ENCODE results near the gene ANTXR1. TPM values are rescaled to one million over a fixed set of nuclear protein-coding genes. Genes with fewer than 3 reads are reported as not detected.
A peak's percentile ranks its signal among the peaks of the same experiment; 100 is the strongest.

ANTXR1 gene
- total RNA-seq, 1 experiment from 2014 or later = 12.4 TPM

- Histone ChIP-seq H3K27me3 (ENCODE audit: control insufficient read depth, insufficient read depth, low read length) (no peaks in the 10 kb centered on the region), H3K36me3 (replicated peaks; ENCODE audit: control insufficient read depth, insufficient read depth, low read length) (no peaks in the 10 kb centered on the region), H3K4me3 (ENCODE audit: insufficient read depth, low read depth, low read length) (no peak overlapping the region)
- DNase-seq = no peak
Observed at GRCh38 chr2:69196327-69197117, 183.5 kb downstream of the ANTXR1 start.

- no peak for DNase-seq
- H3K27me3 ChIP-seq (ENCODE audit: control insufficient read depth, insufficient read depth, low read length) = no peaks in the 10 kb centered on the region
- no peaks in the 10 kb centered on the region for H3K36me3 ChIP-seq (replicated peaks; ENCODE audit: control insufficient read depth, insufficient read depth, low read length)
- H3K4me3 ChIP-seq (ENCODE audit: insufficient read depth, low read depth, low read length) = no peak overlapping the region
Observed at GRCh38 chr2:69200107-69200520, 187.1 kb downstream of the ANTXR1 start.

- Histone ChIP-seq H3K36me3 (replicated peaks; ENCODE audit: control insufficient read depth, insufficient read depth, low read length) (no peaks in the 10 kb centered on the region), H3K4me3 (ENCODE audit: insufficient read depth, low read depth, low read length) (no peak overlapping the region), H3K27me3 (ENCODE audit: control insufficient read depth, insufficient read depth, low read length) (no peaks in the 10 kb centered on the region)
- DNase-seq = no peak
Observed at GRCh38 chr2:69201259-69201658, 188.3 kb downstream of the ANTXR1 start.

GRCh38 chr2:69202327-69202726 is 189.3 kb downstream of the ANTXR1 start:
- no peaks in the 10 kb centered on the region for H3K36me3 ChIP-seq (replicated peaks; ENCODE audit: control insufficient read depth, insufficient read depth, low read length)
- no peaks in the 10 kb centered on the region for H3K27me3 ChIP-seq (ENCODE audit: control insufficient read depth, insufficient read depth, low read length)
- DNase-seq = no peak

GRCh38 chr2:69203166-69203985 is 190.4 kb downstream of the ANTXR1 start:
- Histone ChIP-seq H3K4me3 (ENCODE audit: insufficient read depth, low read depth, low read length) (no peak overlapping the region), H3K27me3 (ENCODE audit: control insufficient read depth, insufficient read depth, low read length) (no peaks in the 10 kb centered on the region), H3K36me3 (replicated peaks; ENCODE audit: control insufficient read depth, insufficient read depth, low read length) (no peaks in the 10 kb centered on the region)
- no peak for DNase-seq

More at GRCh38 chr2:69202327-69202726, 189.3 kb downstream of the ANTXR1 start:
- no peak overlapping the region for H3K4me3 ChIP-seq (ENCODE audit: insufficient read depth, low read depth, low read length)

GRCh38 chr2:69204654-69205053 is 191.7 kb downstream of the ANTXR1 start:
- Histone ChIP-seq H3K4me3 (ENCODE audit: insufficient read depth, low read depth, low read length) (no peak overlapping the region), H3K27me3 (ENCODE audit: control insufficient read depth, insufficient read depth, low read length) (no peaks in the 10 kb centered on the region), H3K36me3 (replicated peaks; ENCODE audit: control insufficient read depth, insufficient read depth, low read length) (no peaks in the 10 kb centered on the region)
- DNase-seq = no peak

GRCh38 chr2:69205076-69205475 is 192.1 kb downstream of the ANTXR1 start:
- Histone ChIP-seq H3K4me3 (ENCODE audit: insufficient read depth, low read depth, low read length) (no peak overlapping the region), H3K27me3 (ENCODE audit: control insufficient read depth, insufficient read depth, low read length) (no peaks in the 10 kb centered on the region), H3K36me3 (replicated peaks; ENCODE audit: control insufficient read depth, insufficient read depth, low read length) (no peaks in the 10 kb centered on the region)
- no peak for DNase-seq

GRCh38 chr2:69205491-69205890 is 192.5 kb downstream of the ANTXR1 start:
- no peaks in the 10 kb centered on the region for H3K27me3 ChIP-seq (ENCODE audit: control insufficient read depth, insufficient read depth, low read length)
- DNase-seq = no peak
- H3K36me3 ChIP-seq (replicated peaks; ENCODE audit: control insufficient read depth, insufficient read depth, low read length) = no peaks in the 10 kb centered on the region
- no peak overlapping the region for H3K4me3 ChIP-seq (ENCODE audit: insufficient read depth, low read depth, low read length)

- DNase-seq = no peak
- Histone ChIP-seq H3K27me3 (ENCODE audit: control insufficient read depth, insufficient read depth, low read length) (no peaks in the 10 kb centered on the region), H3K36me3 (replicated peaks; ENCODE audit: control insufficient read depth, insufficient read depth, low read length) (no peaks in the 10 kb centered on the region), H3K4me3 (ENCODE audit: insufficient read depth, low read depth, low read length) (no peak overlapping the region)
Observed at GRCh38 chr2:69208023-69208595, 195.1 kb downstream of the ANTXR1 start.

- no peaks in the 10 kb centered on the region for H3K27me3 ChIP-seq (ENCODE audit: control insufficient read depth, insufficient read depth, low read length)
- peak; percentile 42 for DNase-seq
Observed at GRCh38 chr2:69209482-69209881, 196.5 kb downstream of the ANTXR1 start.

GRCh38 chr2:69210385-69210784 is 197.4 kb downstream of the ANTXR1 start:
- no peak for DNase-seq
- no peaks in the 10 kb centered on the region for H3K27me3 ChIP-seq (ENCODE audit: control insufficient read depth, insufficient read depth, low read length)
- no peak overlapping the region for H3K4me3 ChIP-seq (ENCODE audit: insufficient read depth, low read depth, low read length)
- H3K36me3 ChIP-seq (replicated peaks; ENCODE audit: control insufficient read depth, insufficient read depth, low read length) = no peaks in the 10 kb centered on the region

More at GRCh38 chr2:69209482-69209881, 196.5 kb downstream of the ANTXR1 start:
- Histone ChIP-seq H3K36me3 (replicated peaks; ENCODE audit: control insufficient read depth, insufficient read depth, low read length) (no peaks in the 10 kb centered on the region), H3K4me3 (ENCODE audit: insufficient read depth, low read depth, low read length) (no peak overlapping the region)

- Histone ChIP-seq H3K27me3 (ENCODE audit: control insufficient read depth, insufficient read depth, low read length) (no peaks in the 10 kb centered on the region), H3K36me3 (replicated peaks; ENCODE audit: control insufficient read depth, insufficient read depth, low read length) (no peaks in the 10 kb centered on the region), H3K4me3 (ENCODE audit: insufficient read depth, low read depth, low read length) (no peak overlapping the region)
- no peak for DNase-seq
Observed at GRCh38 chr2:69211048-69211447, 198.1 kb downstream of the ANTXR1 start.

GRCh38 chr2:69211686-69212085 is 198.7 kb downstream of the ANTXR1 start:
- Histone ChIP-seq H3K36me3 (replicated peaks; ENCODE audit: control insufficient read depth, insufficient read depth, low read length) (no peaks in the 10 kb centered on the region), H3K4me3 (ENCODE audit: insufficient read depth, low read depth, low read length) (no peak overlapping the region), H3K27me3 (ENCODE audit: control insufficient read depth, insufficient read depth, low read length) (no peaks in the 10 kb centered on the region)
- DNase-seq = no peak

GRCh38 chr2:69212238-69213028 is 199.5 kb downstream of the ANTXR1 start:
- Histone ChIP-seq H3K27me3 (ENCODE audit: control insufficient read depth, insufficient read depth, low read length) (no peaks in the 10 kb centered on the region), H3K36me3 (replicated peaks; ENCODE audit: control insufficient read depth, insufficient read depth, low read length) (no peaks in the 10 kb centered on the region), H3K4me3 (ENCODE audit: insufficient read depth, low read depth, low read length) (no peak overlapping the region)
- DNase-seq = no peak

Data from H7 (cell line).